ENCODE data around the gene NR1D1.

NR1D1 gene

DNA sequence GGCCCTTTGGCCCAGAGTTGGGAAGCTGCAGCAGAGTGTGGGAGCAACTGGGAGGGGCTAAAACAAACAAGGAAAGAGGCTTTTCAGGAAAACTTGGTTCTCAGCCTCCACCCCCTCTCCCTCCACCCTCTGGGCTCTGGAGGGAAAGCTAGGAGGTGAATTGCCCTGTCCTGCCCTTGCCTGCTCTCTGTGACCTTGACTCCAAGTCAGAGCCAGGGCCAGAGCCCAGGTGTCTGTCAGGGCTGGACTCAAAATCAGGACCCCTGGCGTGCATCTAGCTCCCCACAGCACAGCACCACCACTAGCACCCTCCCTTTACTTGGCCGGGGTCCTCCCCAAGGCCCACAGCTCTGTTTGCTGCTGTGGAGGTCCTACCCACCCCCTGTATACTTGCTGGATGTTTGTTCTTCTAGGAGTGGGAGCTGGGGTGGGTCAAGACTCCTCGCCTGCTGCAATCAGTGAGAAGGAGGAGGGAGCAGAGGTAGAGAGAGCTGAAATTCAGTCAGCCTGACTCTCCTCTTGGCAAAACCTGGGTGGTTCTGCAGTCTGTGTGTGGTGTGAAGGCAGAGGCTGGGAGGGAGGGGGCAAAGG is 2.8 kb upstream of the NR1D1 start:
- H3K27ac ChIP-seq (ENCODE audit: low read length), result peak overlapping the region; percentile 66
- peak overlapping the region in 1 of 2 donors; percentile 17 for H3K4me3 ChIP-seq (ENCODE audit: low read length in 2 of 2)
- peak overlapping the region; percentile 31 to 42 for H3K9ac ChIP-seq (ENCODE audit: low read length in 2 of 2)

DNA sequence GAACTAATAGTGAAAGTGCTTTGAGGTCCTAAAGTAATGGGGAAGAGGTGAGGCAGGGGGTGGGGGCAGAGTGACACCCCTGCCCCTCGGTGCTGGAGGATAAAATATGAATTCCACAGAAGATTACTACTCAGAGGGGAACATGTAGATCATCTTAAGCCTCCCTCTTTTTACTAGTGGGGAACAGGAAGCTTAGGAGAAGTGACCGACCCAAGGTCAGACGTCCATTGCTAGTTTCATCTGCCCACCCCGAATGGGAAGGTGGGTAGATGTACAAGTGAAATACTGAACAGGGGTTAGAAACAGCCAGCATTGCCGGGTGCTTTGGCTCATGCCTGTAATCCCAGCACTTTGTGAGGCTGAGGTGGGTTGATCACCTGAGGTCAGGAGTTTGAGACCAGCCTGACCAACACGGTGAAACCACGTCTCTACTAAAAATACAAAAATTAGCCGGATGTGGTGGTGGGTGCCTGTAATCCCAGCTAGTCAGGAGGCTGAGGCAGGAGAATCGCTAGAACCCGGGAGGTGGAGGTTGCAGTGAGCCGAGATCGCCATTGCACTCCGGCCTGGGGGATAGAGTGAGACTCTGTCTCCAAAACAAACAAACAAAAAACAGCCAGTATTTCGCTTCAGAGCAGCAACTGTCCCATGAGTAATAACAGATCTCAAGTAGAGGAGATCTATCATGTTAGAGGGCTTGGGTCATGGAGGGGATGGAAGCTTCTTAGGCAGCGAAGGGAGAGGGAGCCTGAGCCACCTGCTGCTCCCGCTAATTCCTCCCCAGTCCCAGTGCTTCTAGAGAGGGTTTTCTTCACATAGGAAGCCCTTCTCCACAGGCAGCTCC is 1.2 kb upstream of the NR1D1 start:
- Histone ChIP-seq H3K27ac (ENCODE audit: low read length) (peak overlapping the region; percentile 94), H3K4me1 (ENCODE audit: control insufficient read depth, insufficient read depth, low read length) (peaks cover 74% of the 10 kb centered on the region), H3K27me3 (ENCODE audit: control insufficient read depth in 1 of 2, insufficient read depth in 2 of 2, low read length in 2 of 2) (no peaks in the 10 kb centered on the region), H3K4me3 (ENCODE audit: low read length in 2 of 2) (peak overlapping the region; percentile 99 to 100), H3K36me3 (ENCODE audit: control insufficient read depth in 2 of 2, insufficient read depth in 2 of 2, low read length in 2 of 2) (peaks cover 11 to 15% of the 10 kb centered on the region in 2 donors), H3K9me3 (ENCODE audit: control insufficient read depth in 2 of 2, low read length in 2 of 2) (no peaks in the 10 kb centered on the region), H3K9ac (ENCODE audit: low read length in 2 of 2) (peak overlapping the region; percentile 62 to 69)

More for the DNA sequence above, 2.8 kb upstream of the NR1D1 start:
- H3K36me3 ChIP-seq (ENCODE audit: control insufficient read depth in 2 of 2, insufficient read depth in 2 of 2, low read length in 2 of 2), result peaks cover 0 to 3% of the 10 kb centered on the region in 2 donors
- H3K9me3 ChIP-seq (ENCODE audit: control insufficient read depth in 2 of 2, low read length in 2 of 2), result no peaks in the 10 kb centered on the region
- H3K4me1 ChIP-seq (ENCODE audit: control insufficient read depth, insufficient read depth, low read length), result peaks cover 74% of the 10 kb centered on the region
- no peaks in the 10 kb centered on the region for H3K27me3 ChIP-seq (ENCODE audit: control insufficient read depth in 1 of 2, insufficient read depth in 2 of 2, low read length in 2 of 2)

DNA sequence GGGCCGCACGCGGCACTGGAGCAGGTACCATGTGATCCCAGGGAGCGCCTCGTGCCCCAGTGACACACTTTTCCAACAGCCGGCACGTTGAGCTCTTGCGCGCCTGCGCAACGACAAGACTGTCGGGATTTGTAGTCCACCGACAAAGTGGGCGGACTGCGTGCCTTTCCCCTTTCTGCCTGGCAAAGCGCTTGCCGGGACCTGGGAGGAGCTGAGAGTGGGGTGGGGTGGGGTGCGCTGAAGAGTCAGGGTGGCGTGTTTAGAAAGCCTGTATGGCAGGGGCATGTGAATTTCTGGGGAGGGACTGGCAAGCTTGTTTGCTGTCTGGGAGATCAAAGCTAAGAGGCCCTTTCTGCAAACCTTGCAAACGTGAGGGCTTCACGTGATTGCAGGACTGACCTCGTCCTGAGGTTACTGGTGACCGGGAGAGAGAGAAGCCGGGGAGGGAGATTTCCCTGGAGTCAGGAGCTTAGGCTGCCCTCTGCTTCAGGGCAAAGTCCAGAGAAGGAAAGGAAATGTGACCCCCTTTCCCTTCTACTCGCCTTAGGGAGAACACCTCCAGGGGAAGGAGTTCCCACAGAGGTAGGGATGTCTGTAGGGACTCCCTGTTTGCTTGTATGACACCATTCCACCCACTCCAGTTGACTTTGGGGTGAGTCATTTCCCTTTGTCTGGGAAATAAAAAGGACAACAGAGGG is 429 bp upstream of the NR1D1 start:
- Histone ChIP-seq H3K27ac (ENCODE audit: low read length) (peak overlapping the region; percentile 94), H3K36me3 (ENCODE audit: control insufficient read depth in 2 of 2, insufficient read depth in 2 of 2, low read length in 2 of 2) (peaks cover 18 to 22% of the 10 kb centered on the region in 2 donors), H3K9ac (ENCODE audit: low read length in 2 of 2) (peak overlapping the region; percentile 62 to 69), H3K4me3 (ENCODE audit: low read length in 2 of 2) (peak overlapping the region; percentile 99 to 100), H3K9me3 (ENCODE audit: control insufficient read depth in 2 of 2, low read length in 2 of 2) (no peaks in the 10 kb centered on the region), H3K27me3 (ENCODE audit: control insufficient read depth in 1 of 2, insufficient read depth in 2 of 2, low read length in 2 of 2) (no peaks in the 10 kb centered on the region), H3K4me1 (ENCODE audit: control insufficient read depth, insufficient read depth, low read length) (peaks cover 74% of the 10 kb centered on the region)

DNA sequence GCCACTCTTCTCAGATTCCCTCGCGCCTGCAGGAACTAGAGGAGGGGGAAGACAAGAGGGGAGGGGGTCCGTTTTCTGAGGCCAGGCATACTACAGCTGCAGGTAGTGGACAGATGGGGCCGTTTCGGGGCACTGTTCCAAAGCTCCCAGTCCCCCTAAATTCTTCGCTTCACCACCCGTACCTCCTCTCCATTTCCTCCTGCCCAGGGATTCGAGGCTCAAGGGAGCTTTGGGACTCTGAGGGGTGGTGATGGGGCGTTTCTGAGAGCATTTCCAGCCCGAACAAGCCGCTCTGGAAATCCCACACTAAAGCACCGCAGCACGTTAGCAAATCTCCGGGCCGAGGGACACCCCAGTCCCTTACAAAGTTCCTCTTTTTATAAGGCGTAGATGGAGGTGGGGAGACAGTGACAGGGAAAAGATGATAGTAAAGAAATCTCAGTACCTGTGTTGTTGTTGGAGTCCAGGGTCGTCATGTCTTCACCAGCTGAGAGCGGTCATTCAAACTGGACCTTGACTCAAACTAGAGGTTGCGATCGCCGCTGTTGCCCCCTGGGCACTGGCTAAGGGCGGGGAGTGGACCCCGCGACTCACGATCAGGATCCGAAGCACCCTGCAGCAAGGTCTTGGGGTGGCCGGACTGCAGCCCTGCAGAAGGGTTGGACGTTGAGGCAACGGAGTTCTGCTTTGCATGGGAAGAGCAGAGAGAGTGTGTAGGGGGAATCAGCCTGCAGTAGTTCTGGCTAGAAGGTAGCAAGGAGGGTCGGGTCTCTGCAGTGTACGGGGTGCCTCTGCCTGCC is 570 bp downstream of the NR1D1 start:
- Histone ChIP-seq H3K27ac (ENCODE audit: low read length) (peak overlapping the region; percentile 94), H3K4me1 (ENCODE audit: control insufficient read depth, insufficient read depth, low read length) (peaks cover 73% of the 10 kb centered on the region), H3K4me3 (ENCODE audit: low read length in 2 of 2) (peak overlapping the region; percentile 99 to 100), H3K27me3 (ENCODE audit: control insufficient read depth in 1 of 2, insufficient read depth in 2 of 2, low read length in 2 of 2) (no peaks in the 10 kb centered on the region), H3K9ac (ENCODE audit: low read length in 2 of 2) (peak overlapping the region; percentile 90 to 92), H3K9me3 (ENCODE audit: control insufficient read depth in 2 of 2, low read length in 2 of 2) (no peaks in the 10 kb centered on the region), H3K36me3 (ENCODE audit: control insufficient read depth in 2 of 2, insufficient read depth in 2 of 2, low read length in 2 of 2) (peaks cover 28 to 30% of the 10 kb centered on the region in 2 donors)

DNA sequence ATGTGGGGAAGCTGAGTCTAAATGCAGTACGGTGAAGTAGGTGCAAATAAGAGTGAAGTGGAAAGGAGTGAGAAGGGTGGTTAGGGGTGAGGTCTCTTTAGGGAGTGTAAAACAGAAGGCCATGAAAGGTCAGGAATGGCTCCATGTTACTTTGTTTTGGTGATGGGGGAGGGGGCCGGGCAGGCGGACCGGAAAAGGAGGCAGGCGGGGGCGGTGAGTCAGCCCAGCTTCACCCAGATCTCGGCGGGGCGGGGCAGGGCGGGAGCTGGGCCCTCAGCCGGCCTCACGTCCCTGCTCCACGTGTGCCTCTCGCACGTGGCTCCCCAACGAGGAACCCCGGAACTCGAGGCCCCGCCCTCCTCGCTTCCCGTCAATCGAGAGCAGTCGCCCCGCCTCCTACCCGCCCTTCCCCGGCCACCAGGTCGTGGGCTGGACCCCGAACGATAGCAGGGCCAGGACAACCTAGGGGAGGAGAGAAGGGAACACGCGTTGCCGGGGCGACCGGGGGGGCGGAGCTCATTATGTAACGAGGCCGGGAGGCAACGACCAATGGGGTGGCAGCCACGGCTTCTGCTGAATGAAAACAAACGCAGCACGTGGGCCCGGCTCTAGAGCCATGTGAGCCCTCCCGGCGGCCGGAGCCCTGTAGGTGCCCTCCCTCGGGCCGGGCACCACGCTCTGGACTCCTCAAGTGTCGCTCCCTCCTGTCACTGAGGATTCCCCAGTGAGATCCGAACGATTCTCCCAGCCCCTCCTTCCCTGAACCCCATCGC is 1.4 kb downstream of the NR1D1 start:
- H3K4me1 ChIP-seq (ENCODE audit: control insufficient read depth, insufficient read depth, low read length), result peaks cover 72% of the 10 kb centered on the region
- peak overlapping the region; percentile 99 to 100 for H3K4me3 ChIP-seq (ENCODE audit: low read length in 2 of 2)
- no peaks in the 10 kb centered on the region for H3K9me3 ChIP-seq (ENCODE audit: control insufficient read depth in 2 of 2, low read length in 2 of 2)
- H3K27me3 ChIP-seq (ENCODE audit: control insufficient read depth in 1 of 2, insufficient read depth in 2 of 2, low read length in 2 of 2), result no peaks in the 10 kb centered on the region
- H3K9ac ChIP-seq (ENCODE audit: low read length in 2 of 2), result peak overlapping the region; percentile 90 to 92
- H3K27ac ChIP-seq (ENCODE audit: low read length), result peak overlapping the region; percentile 94
- H3K36me3 ChIP-seq (ENCODE audit: control insufficient read depth in 2 of 2, insufficient read depth in 2 of 2, low read length in 2 of 2), result peaks cover 33 to 36% of the 10 kb centered on the region in 2 donors

DNA sequence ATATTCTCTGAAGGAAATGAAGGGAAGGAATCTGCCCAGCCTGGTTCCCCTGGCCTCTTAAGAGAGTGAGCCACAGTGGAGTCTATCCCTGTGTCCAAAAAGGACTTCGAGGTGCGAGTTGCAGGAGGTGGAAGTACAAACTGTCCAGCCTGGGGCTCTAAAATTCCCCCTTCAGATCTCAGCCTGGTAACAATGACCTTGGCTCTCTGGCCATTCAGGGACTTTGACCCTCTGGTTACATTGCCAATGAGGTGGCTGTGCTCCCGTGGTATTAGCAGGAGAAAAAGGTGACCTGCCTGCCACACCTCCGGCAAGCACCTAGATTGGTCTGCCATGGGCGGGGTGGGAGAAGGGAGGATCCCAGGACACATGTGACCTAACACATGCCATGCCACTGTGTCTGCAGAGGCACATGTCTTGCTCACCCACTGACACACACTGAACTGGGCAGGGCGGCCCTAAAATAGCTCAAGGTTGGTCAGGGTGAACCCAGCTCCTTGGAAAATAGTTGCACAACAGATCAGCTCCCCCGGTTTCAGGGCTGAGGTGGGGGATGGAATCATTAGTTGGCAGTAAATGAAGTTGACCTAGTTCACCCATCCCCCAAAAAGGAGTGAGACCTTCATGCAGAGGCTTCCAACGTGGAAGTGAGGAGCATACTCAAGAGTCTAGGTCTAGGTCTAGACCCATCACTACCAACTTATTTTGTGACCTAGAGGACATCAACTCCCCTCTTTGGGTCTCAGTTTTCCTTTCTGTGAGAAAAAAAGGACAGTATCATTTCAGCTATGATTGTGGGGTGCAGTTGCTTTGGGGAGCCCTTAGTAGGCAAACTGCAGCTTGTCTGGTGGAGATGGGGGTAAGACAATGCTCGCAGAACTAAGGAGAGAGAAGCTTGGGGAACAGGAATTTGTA is 2.2 kb downstream of the NR1D1 start:
- Histone ChIP-seq H3K36me3 (ENCODE audit: control insufficient read depth in 2 of 2, insufficient read depth in 2 of 2, low read length in 2 of 2) (peaks cover 36 to 43% of the 10 kb centered on the region in 2 donors), H3K27me3 (ENCODE audit: control insufficient read depth in 1 of 2, insufficient read depth in 2 of 2, low read length in 2 of 2) (no peaks in the 10 kb centered on the region), H3K4me1 (ENCODE audit: control insufficient read depth, insufficient read depth, low read length) (peaks cover 72% of the 10 kb centered on the region), H3K9ac (ENCODE audit: low read length in 2 of 2) (peak overlapping the region; percentile 66 to 72), H3K27ac (ENCODE audit: low read length) (peak overlapping the region; percentile 94), H3K9me3 (ENCODE audit: control insufficient read depth in 2 of 2, low read length in 2 of 2) (no peaks in the 10 kb centered on the region), H3K4me3 (ENCODE audit: low read length in 2 of 2) (peak overlapping the region; percentile 68 to 83)

DNA sequence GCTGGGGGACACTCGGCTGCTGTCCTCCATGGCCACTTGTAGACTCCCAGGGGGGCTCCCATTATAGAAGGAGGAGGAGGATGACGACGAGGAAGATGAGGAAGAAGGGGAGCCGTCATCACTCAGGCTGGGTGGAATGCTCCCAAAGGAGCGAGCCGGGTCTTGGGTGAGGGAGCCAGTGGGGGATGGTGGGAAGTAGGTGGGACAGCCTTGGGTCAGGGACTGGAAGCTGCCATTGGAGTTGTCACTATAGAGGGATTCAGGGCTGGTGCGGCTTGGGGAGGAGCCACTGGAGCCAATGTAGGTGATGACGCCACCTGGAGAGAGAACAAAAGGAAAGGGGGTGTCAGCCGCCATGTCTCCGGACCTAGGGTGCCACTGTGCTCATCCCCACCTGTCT is 3.3 kb downstream of the NR1D1 start:
- H3K4me3 ChIP-seq (ENCODE audit: low read length in 2 of 2), result peak overlapping the region; percentile 68 to 83
- H3K4me1 ChIP-seq (ENCODE audit: control insufficient read depth, insufficient read depth, low read length), result peaks cover 76% of the 10 kb centered on the region
- H3K27ac ChIP-seq (ENCODE audit: low read length), result peak overlapping the region; percentile 94
- H3K9me3 ChIP-seq (ENCODE audit: control insufficient read depth in 2 of 2, low read length in 2 of 2), result no peaks in the 10 kb centered on the region
- peaks cover 36 to 47% of the 10 kb centered on the region in 2 donors for H3K36me3 ChIP-seq (ENCODE audit: control insufficient read depth in 2 of 2, insufficient read depth in 2 of 2, low read length in 2 of 2)
- peak overlapping the region; percentile 55 to 66 for H3K9ac ChIP-seq (ENCODE audit: low read length in 2 of 2)
- no peaks in the 10 kb centered on the region for H3K27me3 ChIP-seq (ENCODE audit: control insufficient read depth in 1 of 2, insufficient read depth in 2 of 2, low read length in 2 of 2)

DNA sequence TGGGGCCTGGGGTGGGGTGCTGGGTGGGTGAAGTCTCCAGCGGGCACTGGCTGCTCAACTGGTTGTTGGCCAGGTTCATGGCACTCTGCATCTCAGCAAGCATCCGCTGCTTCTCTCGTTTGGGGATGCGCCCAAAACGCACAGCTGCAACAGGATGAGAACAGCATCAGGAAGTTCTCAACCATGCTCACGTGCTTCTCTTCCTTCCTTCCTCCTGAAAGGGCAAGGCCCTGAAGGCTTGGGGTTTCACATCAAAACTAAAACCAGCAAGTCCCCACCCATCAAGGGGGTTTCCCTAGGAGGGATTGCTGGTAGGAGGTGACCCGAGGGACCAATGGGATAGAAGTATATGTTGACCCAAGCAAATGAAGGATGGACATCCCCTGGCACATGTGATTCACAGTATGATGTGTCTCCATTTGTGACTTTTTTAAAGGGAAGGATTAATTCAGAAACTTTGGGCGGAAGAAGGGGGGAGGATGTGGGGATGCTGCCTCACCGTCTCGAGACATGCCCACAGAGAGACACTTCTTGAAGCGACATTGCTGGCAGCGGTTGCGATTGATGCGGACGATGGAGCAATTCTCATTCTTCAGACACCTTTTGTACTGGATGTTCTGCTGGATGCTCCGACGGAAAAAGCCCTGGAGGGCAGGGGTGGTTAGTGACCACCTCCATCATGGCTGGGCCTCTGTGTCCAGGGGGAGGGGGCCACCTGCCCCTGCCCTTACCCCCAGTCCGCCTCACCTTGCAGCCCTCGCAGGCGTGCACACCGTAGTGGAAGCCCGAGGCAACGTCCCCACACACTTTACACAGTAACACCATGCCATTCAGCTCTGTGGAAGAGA is 4.2 kb downstream of the NR1D1 start:
- Histone ChIP-seq H3K27ac (ENCODE audit: low read length) (peak overlapping the region; percentile 94), H3K4me3 (ENCODE audit: low read length in 2 of 2) (peak overlapping the region; percentile 68 to 83), H3K9ac (ENCODE audit: low read length in 2 of 2) (peak overlapping the region; percentile 55 to 66), H3K9me3 (ENCODE audit: control insufficient read depth in 2 of 2, low read length in 2 of 2) (no peaks in the 10 kb centered on the region), H3K4me1 (ENCODE audit: control insufficient read depth, insufficient read depth, low read length) (peaks cover 81% of the 10 kb centered on the region), H3K27me3 (ENCODE audit: control insufficient read depth in 1 of 2, insufficient read depth in 2 of 2, low read length in 2 of 2) (no peaks in the 10 kb centered on the region), H3K36me3 (ENCODE audit: control insufficient read depth in 2 of 2, insufficient read depth in 2 of 2, low read length in 2 of 2) (peaks cover 36 to 47% of the 10 kb centered on the region in 2 donors)
